Osteocyte (in vitro differentiated cells): ENCODE results near the gene G6PC3. TPM values are rescaled to one million over a fixed set of nuclear protein-coding genes. Genes with fewer than 3 reads are reported as not detected.
"Not testable (repeated sequence)": the region's sequence is repeated elsewhere in the genome, so short reads cannot be mapped to it uniquely, and the experiment has no call there.

Experiments
- DNase-seq: peaks from one replicate; pipeline ENCODE4 v3.0.0; 2021; ENCODE audit warnings: mixed read lengths; ENCODE audit not compliant: unreplicated experiment; ENCODE audit errors: extremely low spot score
- H3K27ac Mint-ChIP-seq: one replicate; pipeline ENCODE4 v1.8.0; 2021; ENCODE audit warnings: mild to moderate bottlenecking, mixed read lengths; ENCODE audit not compliant: unreplicated experiment
- H3K27me3 Mint-ChIP-seq: one replicate; pipeline ENCODE4 v1.8.0; 2021; ENCODE audit warnings: mixed read lengths; ENCODE audit not compliant: unreplicated experiment
- H3K36me3 Mint-ChIP-seq: one replicate; pipeline ENCODE4 v1.8.0; 2021; ENCODE audit warnings: mixed read lengths; ENCODE audit not compliant: unreplicated experiment
- H3K4me1 Mint-ChIP-seq: one replicate; pipeline ENCODE4 v1.8.0; 2021; ENCODE audit warnings: mixed read lengths; ENCODE audit not compliant: unreplicated experiment
- H3K4me3 Mint-ChIP-seq: one replicate; pipeline ENCODE4 v1.8.0; 2021; ENCODE audit warnings: mild to moderate bottlenecking, moderate library complexity, mixed read lengths; ENCODE audit not compliant: unreplicated experiment
- H3K9me3 Mint-ChIP-seq: one replicate; pipeline ENCODE4 v1.8.0; 2021; ENCODE audit warnings: mixed read lengths; ENCODE audit not compliant: unreplicated experiment
- CTCF ChIP-seq: fragments of 200-600 bp; sonication (generic); IDR thresholded peaks from 2 replicates; pipeline ENCODE4 v1.5.0; 2021; ENCODE audit warnings: antibody characterized with exemption, mild to moderate bottlenecking, moderate library complexity
- total RNA-seq: library from RNA; stranded (reverse); gene quantifications from 2 replicates; pipeline ENCODE4 v1.2.1, GENCODE V29; 2021

Gene G6PC3
- total RNA-seq, 1 donor from 2014 or later: 60.3 TPM

- no peak for TF ChIP-seq CTCF
- Mint-ChIP-seq H3K4me3 (no peak overlapping the region), H3K36me3 (peaks cover 7% of the 10 kb centered on the region), H3K9me3 (no peaks in the 10 kb centered on the region), H3K27ac (peak overlapping the region; percentile 100), H3K4me1 (peaks cover 36% of the 10 kb centered on the region), H3K27me3 (no peaks in the 10 kb centered on the region)
- DNase-seq: no peak
Observed at GRCh38 chr17:44094701-44095387, 24.3 kb downstream of the G6PC3 start.

DNA sequence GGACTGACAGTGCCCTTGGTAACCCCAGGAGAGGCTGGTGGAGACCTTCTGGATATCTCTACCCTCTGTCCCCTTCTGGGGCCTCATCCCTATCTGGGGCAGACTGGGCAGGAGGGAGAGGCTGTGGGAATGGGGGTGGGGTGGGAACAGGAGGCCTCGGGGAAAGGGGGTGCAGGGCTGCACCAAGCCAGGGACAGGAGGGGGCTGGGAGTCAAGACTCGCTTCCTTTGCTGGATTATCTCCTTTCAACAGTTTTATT, 24.8 kb downstream of the G6PC3 start:
- no peak for TF ChIP-seq CTCF
- Mint-ChIP-seq H3K36me3 (peaks cover 7% of the 10 kb centered on the region), H3K27ac (peak overlapping the region; percentile 100), H3K4me3 (peak overlapping the region; percentile 75), H3K4me1 (peaks cover 36% of the 10 kb centered on the region), H3K9me3 (no peaks in the 10 kb centered on the region), H3K27me3 (no peaks in the 10 kb centered on the region)
- DNase-seq: no peak

GRCh38 chr17:44095647-44096496, 25.3 kb downstream of the G6PC3 start:
- H3K4me1 Mint-ChIP-seq: peaks cover 36% of the 10 kb centered on the region
- peaks cover 7% of the 10 kb centered on the region for H3K36me3 Mint-ChIP-seq
- peak overlapping the region; percentile 100 for H3K27ac Mint-ChIP-seq
- no peaks in the 10 kb centered on the region for H3K9me3 Mint-ChIP-seq
- TF ChIP-seq CTCF: peak; percentile 39
- DNase-seq: peak; percentile 95
- H3K27me3 Mint-ChIP-seq: no peaks in the 10 kb centered on the region
- peak overlapping the region; percentile 75 for H3K4me3 Mint-ChIP-seq

- peaks cover 42% of the 10 kb centered on the region for H3K4me1 Mint-ChIP-seq
- no peak for DNase-seq
- H3K27ac Mint-ChIP-seq: peak overlapping the region; percentile 100
- H3K36me3 Mint-ChIP-seq: peaks cover 2% of the 10 kb centered on the region
- no peaks in the 10 kb centered on the region for H3K27me3 Mint-ChIP-seq
- no peak overlapping the region for H3K4me3 Mint-ChIP-seq
- H3K9me3 Mint-ChIP-seq: no peaks in the 10 kb centered on the region
- no peak for TF ChIP-seq CTCF
Observed at GRCh38 chr17:44097110-44097958, 26.8 kb downstream of the G6PC3 start.

DNA sequence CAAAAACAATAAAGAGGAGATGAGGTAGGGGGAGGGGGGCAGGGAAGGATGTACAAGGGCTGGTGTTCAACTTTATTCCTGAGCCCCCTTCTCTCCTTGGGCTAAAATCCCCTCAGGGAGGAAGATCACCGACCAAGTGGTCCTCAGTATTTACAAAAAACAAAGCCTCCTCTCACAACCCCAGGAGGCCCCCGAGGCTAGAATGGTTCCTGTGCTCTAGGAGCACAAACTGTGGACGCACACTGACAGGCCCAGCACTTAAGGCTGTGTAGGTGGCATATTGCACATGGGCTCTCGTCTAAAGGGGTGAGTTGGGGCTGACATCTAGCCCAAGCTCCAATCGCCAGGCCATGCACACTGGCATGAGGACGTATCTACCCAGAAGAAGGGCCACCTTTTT, 31.3 kb downstream of the G6PC3 start:
- not testable (repeated sequence) for H3K36me3 Mint-ChIP-seq, DNase-seq, H3K4me3 Mint-ChIP-seq, H3K9me3 Mint-ChIP-seq, H3K27ac Mint-ChIP-seq, H3K27me3 Mint-ChIP-seq
- peaks cover 20% of the 10 kb centered on the region for H3K4me1 Mint-ChIP-seq
